GM13976 (cell line): ENCODE results near the gene AIF1.

Source experiments
- DNase-seq: peaks from one replicate; pipeline ENCODE4 v3.0.0; 2012; ENCODE audit warnings: low spot score
- CTCF ChIP-seq: IDR thresholded peaks from 2 replicates; pipeline ENCODE4 v1.5.1; 2012; ENCODE audit warnings: borderline replicate concordance, mild to moderate bottlenecking; ENCODE audit not compliant: insufficient read depth; ENCODE audit errors: extremely low read depth, missing control alignments, control extremely low read depth
- in situ Hi-C: fragments of 300-500 bp; cut with MboI; formaldehyde crosslinking; loops from one replicate; pipeline ENCODE4 v1.12.0; 2022; ENCODE audit warnings: low sequenced_read_pairs, mixed read lengths, inconsistent platforms; ENCODE audit not compliant: unreplicated experiment

Gene AIF1

GRCh38 chr6:31573239-31574105 is 41.6 kb upstream of the AIF1 start:
- in situ Hi-C loops: no loop called here
- no peak for TF ChIP-seq CTCF
- no peak for DNase-seq

GRCh38 chr6:31574106-31575061 is 40.6 kb upstream of the AIF1 start:
- DNase-seq: no peak
- peak; percentile 32 for TF ChIP-seq CTCF
- in situ Hi-C loops: no loop called here

GRCh38 chr6:31575335-31575901 is 39.6 kb upstream of the AIF1 start, which contains the start of gene TNF:
TNF (plus strand) TSS chr6:31575565; CDS start chr6:31575742, 177 bp downstream.
- in situ Hi-C loops: no loop called here
- DNase-seq: peak; percentile 83
- no peak for TF ChIP-seq CTCF

GRCh38 chr6:31575952-31576685 is 38.9 kb upstream of the AIF1 start:
- DNase-seq: no peak
- in situ Hi-C loops: no loop called here
- no peak for TF ChIP-seq CTCF

GRCh38 chr6:31576897-31577578 is 38.0 kb upstream of the AIF1 start:
- DNase-seq: no peak
- in situ Hi-C loops: no loop called here
- no peak for TF ChIP-seq CTCF

GRCh38 chr6:31577579-31577966 is 37.5 kb upstream of the AIF1 start:
- DNase-seq: no peak
- no peak for TF ChIP-seq CTCF
- in situ Hi-C loops: no loop called here
